HG02642 (cell line): Measurements from ENCODE around the gene MCOLN3.
"Not testable (repeated sequence)": the region's sequence is repeated elsewhere in the genome, so short reads cannot be mapped to it uniquely, and the experiment has no call there.

Experiments used
- ATAC-seq: cut with Tn5 transposase; IDR thresholded peaks from one replicate; pipeline ENCODE4 v1.9.1; 2021; ENCODE audit warnings: mild to moderate bottlenecking; ENCODE audit not compliant: unreplicated experiment, poor library complexity

Gene MCOLN3

GRCh38 chr1:85049735-85050166 lies 1.5 kb upstream of the MCOLN3 start:
- ATAC-seq, result no peak

GRCh38 chr1:85047472-85048295 lies 616 bp downstream of the MCOLN3 start:
- peak; percentile 65 for ATAC-seq

GRCh38 chr1:85047144-85047471 lies 1.2 kb downstream of the MCOLN3 start:
- no peak for ATAC-seq

GRCh38 chr1:85042413-85042812 lies 5.9 kb downstream of the MCOLN3 start:
- no peak for ATAC-seq

GRCh38 chr1:85041793-85042192 lies 6.5 kb downstream of the MCOLN3 start:
- no peak for ATAC-seq

- no peak for ATAC-seq
Measured at GRCh38 chr1:85033221-85033620, 15.1 kb downstream of the MCOLN3 start.

- no peak for ATAC-seq
Measured at GRCh38 chr1:85030536-85030935, 17.8 kb downstream of the MCOLN3 start.

GRCh38 chr1:85028151-85028550 lies 20.1 kb downstream of the MCOLN3 start:
- ATAC-seq, result no peak

- ATAC-seq, result peak; percentile 76
Measured at GRCh38 chr1:85027242-85027983, 20.9 kb downstream of the MCOLN3 start.

GRCh38 chr1:85025940-85026339 lies 22.4 kb downstream of the MCOLN3 start:
- ATAC-seq, result no peak

- no peak for ATAC-seq
Measured at GRCh38 chr1:85024736-85025135, 23.6 kb downstream of the MCOLN3 start.

GRCh38 chr1:85022700-85023099 lies 25.6 kb downstream of the MCOLN3 start:
- no peak for ATAC-seq

GRCh38 chr1:85019994-85020393 lies 28.3 kb downstream of the MCOLN3 start:
- ATAC-seq, result no peak

GRCh38 chr1:85015826-85016225 lies 32.5 kb downstream of the MCOLN3 start:
- no peak for ATAC-seq

GRCh38 chr1:85005641-85006040 lies 42.7 kb downstream of the MCOLN3 start:
- ATAC-seq, result not testable (repeated sequence)

GRCh38 chr1:85001742-85002141 lies 46.6 kb downstream of the MCOLN3 start:
- ATAC-seq, result no peak

GRCh38 chr1:84998642-84999280 lies 49.5 kb downstream of the MCOLN3 start:
- peak; percentile 43 for ATAC-seq

- ATAC-seq, result no peak
Measured at GRCh38 chr1:84997667-84998600, 50.4 kb downstream of the MCOLN3 start.

- peak; percentile 43 for ATAC-seq
Measured at GRCh38 chr1:84996846-84997666, 51.2 kb downstream of the MCOLN3 start, which contains the start of gene MCOLN2. Gene MCOLN2, minus strand, starts transcription at chr1:84997113. Its CDS starts 241 bp downstream, at chr1:84996872.
